GM18858 (cell line): ENCODE data around the gene INPP5A.
"Not testable (repeated sequence)": the region's sequence is repeated elsewhere in the genome, so short reads cannot be mapped to it uniquely, and the experiment has no call there.

Source experiments
- ATAC-seq: cut with Tn5 transposase; IDR thresholded peaks from one replicate; pipeline ENCODE4 v1.9.1; 2021; ENCODE audit not compliant: unreplicated experiment

INPP5A gene

DNA sequence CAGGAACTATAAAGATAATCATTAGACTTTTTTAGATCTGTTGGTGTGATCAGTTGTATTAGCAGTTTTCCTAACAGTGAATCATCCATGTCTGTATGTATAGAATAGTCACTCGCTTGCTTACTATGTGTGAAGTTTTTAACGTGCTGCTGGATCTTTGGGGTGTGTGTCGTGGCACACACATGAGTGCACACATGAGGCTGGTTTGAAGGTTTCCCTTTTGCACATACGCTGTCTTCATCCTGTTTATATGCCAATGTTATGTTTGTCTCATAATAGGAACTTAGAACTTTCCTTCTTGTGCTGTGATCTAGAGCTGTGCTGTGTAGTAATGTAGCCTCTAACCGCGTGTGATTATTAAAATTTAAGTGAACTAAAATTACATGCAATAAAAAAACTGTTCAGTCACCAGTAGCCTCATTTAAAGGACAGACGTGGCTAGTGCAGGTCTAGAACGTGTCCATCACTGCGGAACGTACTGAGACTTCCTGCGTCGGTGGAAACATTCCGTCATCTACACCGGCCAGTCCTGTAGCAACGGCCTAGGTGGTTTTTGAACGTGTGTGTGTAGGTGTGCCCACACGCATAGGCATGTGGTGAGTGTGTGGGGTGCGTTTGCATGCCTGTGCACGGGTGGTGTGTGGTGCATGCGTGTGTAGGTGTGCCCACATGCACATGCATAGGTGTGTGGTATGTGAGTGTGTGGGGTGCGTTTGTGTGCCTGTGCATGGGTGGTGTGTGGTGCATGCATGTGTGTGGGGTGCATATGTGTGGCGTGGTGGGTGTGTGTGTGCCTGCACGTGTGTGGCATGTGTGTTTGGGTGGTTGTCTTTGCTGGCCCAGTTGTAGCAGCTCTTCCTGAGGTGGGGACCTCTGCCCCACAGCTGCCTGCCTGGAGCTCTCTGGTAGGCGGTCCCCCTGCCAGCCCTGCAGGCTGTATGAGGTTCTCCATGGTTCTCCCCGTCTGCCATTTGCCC is 56.6 kb downstream of the INPP5A start:
- ATAC-seq: peak; percentile 43

DNA sequence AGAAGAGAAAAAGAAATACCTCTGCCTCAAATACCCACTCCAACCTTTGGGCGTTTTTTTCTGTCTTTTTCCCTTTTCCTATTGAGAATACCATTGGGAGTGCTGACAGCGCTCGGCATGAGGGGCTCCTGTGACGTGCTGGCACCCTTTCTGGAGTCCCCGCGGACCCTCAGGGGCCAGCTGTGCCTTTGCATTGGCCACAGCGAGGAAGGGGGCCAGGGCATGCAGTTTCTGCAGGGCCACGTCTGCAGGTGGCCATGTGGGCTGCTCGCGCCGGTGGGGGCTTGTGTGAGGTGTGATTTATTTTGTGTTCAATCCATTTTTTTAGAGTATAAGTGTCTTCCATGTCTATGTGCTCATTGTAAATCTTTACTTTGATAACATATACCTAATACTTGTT is 57.4 kb downstream of the INPP5A start:
- ATAC-seq: no peak

DNA sequence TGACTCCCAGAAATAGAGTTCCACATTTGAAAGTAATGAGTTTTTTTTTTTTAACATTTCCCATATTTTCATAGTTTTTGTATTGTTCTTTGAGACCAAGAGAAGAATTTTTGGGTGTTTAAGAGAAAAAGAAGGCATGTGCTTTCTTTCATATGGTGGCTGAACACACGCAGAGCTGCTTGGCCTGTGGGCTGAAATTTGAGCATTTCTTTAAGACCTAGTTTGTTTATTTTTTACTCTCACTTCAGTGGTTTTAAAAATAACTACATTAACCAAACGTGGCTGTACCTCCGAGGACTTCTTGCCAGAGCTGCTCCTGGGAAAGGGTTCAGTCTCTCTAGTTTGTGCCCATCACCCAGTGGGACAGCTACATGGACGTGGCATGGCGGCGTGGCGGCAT is 58.3 kb downstream of the INPP5A start:
- no peak for ATAC-seq

GRCh38 chr10:132596742-132597279 is 59.2 kb downstream of the INPP5A start:
- no peak for ATAC-seq

GRCh38 chr10:132597654-132598053 is 60.1 kb downstream of the INPP5A start:
- ATAC-seq: no peak

DNA sequence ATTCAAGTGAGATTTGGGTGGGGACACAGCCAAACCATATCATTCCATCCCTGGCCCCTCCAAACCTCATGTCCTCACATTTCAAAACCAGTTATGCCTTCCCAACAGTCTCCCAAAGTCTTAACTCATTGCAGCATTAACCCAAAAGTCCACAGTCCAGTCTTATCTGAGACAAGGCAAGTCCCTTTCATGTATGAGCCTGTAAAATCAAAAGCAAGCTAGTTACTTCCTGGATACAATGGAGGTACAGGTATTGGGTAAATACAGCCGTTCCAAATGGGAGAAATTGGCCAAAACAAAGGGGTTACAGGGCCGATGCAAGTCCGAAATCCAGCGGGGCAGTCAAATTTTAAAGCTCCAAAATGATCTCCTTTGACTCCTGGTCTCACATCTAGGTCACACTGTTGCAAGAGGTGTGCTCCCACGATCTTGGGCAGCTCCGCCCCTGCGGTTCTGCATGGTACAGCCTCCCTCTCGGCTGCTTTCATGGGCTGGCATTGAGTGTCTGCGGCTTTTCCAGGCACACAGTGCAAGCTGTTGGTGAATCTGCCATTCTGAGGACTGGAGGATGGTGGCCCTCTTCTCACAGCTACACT is 61.5 kb downstream of the INPP5A start:
- not testable (repeated sequence) for ATAC-seq

DNA sequence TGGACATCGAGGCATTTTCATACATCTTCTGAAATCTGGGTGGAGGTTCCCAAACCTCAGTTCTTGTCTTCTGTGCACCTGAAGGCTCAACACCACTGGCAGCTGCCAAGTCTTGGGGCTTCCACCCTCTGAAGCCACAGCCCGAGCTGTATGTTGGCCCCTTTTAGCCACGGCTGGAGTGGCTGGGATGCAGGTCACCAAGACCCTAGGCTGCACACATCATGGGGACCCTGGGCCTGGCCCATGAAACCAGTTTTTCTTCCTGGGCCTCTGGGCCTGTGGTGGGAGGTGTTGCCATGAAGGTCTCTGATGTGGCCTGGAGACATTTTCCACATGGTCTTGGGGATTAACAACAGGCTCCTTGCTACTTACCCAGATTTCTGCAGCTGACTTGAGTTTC is 62.1 kb downstream of the INPP5A start:
- no peak for ATAC-seq

- no peak for ATAC-seq
These were observed 62.8 kb downstream of the INPP5A start for GRCh38 chr10:132600416-132600815.

DNA sequence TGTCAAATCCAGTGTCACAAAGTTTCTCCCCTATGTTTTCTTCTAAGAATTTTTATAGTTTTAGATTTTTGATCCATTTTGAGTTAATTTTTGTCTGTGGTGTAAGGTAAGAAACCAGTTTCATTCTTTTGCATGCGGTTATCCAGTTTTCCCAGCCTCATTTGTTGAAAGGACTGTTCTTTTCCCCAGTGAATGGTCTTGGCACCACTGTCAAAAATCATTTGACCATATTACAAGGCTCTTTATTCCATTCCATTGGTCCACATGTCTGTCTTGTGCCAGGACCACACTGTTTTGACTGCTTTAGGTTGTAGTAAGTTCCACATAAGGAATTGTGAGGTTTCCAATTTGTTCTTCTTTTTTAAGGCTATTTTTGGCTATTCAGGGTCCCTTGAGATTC is 64.0 kb downstream of the INPP5A start:
- ATAC-seq: no peak

- no peak for ATAC-seq
These were observed 65.0 kb downstream of the INPP5A start for GRCh38 chr10:132602614-132603013.

DNA sequence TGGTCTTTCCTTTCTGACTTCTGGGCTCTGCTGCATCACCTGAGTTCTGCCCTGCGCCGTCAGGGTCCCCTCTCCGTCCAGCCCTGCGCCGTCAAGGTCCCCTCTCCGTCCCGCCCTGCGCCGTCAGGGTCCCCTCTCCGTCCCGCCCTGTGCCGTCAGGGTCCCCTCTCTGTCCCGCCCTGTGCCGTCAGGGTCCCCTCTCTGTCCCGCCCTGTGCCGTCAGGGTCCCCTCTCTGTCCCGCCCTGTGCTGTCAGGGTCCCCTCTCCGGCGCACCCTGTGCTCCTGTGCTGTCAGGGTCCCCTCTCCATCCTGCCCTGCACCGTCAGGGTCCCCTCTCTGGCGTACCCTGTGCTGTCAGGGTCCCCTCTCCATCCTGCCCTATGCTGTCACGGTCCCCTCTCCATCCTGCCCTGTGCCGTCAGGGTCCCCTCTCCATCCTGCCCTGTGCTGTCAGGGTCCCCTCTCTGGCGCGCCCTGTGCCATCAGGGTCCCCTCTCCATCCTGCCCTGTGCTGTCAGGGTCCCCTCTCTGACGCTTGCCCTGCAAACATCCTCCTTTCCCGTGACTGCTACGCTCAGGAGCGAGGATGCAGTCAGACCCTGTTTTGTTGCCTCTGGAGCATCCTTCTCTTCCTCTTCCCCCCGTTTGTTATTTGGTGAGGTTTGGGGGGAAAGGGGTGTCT is 66.4 kb downstream of the INPP5A start:
- no peak for ATAC-seq

DNA sequence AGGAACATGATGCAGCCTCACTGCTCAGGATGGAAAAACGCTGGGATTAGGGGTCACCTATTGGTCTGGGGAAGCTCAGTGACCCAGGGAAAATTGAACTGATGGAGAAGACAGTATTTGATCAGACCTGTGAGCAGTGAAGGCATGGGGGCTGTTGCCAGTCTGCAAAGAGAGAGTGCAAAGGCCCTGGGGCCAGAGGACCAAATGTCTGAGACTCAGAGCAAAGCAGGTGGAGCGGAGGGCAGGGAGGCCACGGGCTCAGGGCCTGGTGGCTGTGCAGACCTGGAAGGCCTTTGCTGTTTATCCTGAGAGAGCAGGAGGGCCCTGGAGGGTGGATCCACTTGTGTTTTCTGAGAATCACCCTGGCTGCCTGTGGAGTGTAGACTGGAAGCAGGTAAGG is 67.1 kb downstream of the INPP5A start:
- ATAC-seq: no peak

DNA sequence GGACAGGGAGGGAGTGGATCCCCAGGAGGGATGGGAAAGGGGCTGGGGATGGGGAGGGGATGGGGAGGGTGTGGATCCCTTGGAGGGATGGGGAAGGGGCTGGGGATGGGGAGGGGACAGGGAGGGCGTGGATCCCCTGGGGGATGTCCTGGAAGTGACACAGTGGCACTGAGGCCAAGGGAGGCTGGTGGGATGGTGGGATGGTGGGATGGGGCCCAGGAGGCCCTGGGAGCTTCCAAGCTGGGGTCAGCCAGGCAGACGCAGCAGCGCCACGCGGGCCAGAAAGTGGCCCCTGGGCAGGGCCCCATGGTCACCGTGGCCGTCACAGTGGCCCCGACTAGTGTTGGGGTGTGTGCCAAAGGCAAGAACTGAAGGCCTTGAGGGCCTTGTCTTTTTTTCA is 67.8 kb downstream of the INPP5A start:
- no peak for ATAC-seq

DNA sequence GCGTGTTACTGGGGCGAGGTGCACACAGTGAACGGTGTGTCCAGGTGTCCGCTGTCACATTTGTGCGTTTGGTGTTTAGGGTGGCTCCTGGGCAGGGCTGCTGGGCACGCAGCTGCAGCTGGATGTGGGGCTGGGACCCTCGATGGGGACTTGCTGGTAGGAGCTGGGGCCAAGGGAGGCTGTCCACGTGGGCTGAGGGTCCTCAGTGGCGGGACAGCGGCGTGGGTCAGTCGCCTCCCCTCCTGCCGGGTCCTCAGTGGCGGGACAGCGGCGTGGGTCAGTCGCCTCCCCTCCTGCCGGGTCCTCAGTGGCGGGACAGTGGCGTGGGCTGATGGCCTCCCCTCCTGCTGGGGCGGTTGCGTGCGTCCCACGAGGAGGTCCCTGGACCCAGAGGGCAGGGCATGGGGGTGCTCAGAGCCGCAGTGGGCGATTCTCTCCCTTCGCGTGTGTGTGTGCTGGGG is 68.5 kb downstream of the INPP5A start:
- ATAC-seq: no peak

- ATAC-seq: no peak
These were observed 69.1 kb downstream of the INPP5A start for GRCh38 chr10:132606536-132607316.

GRCh38 chr10:132607491-132607890 is 69.9 kb downstream of the INPP5A start:
- ATAC-seq: no peak

- no peak for ATAC-seq
These were observed 70.4 kb downstream of the INPP5A start for GRCh38 chr10:132607961-132608495.

- no peak for ATAC-seq
These were observed 71.1 kb downstream of the INPP5A start for GRCh38 chr10:132608511-132609195.

DNA sequence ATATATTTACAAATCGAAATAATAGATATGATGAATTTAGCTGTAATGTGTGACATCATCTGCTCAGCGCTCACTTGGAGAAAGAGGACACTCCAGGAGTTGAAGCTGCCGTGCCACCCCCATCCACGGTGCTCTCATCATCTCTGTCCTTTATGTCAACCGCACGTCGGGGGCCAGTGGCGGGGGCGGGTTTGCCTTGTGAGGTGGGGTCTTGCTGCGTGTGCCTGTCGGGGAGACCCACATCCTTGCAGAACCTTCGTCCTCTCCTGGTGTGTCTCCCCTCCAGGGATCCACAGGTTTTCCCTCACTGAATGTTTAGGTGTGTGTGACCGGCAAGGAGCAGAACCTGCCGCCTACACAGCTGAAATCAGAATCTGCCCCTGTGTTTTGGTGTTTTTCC is 71.6 kb downstream of the INPP5A start:
- ATAC-seq: no peak
